SU-DHL-6 (cell line): ENCODE data around the gene SLC41A1.

Source experiments
- H2AFZ ChIP-seq: fragments of 200-600 bp; sonication (generic); 2 replicates; pipeline ENCODE4 v1.6.1; 2014; ENCODE audit warnings: low read depth, mild to moderate bottlenecking, moderate library complexity, mixed read lengths, antibody characterized with exemption, low read length; ENCODE audit not compliant: severe bottlenecking
- H3F3A ChIP-seq: fragments of 200-600 bp; shearing (Covaris generic); 2 replicates; pipeline ENCODE4 v1.6.0; 2016; ENCODE audit warnings: antibody characterized with exemption, mild to moderate bottlenecking; ENCODE audit not compliant: insufficient read depth
- H3K27ac ChIP-seq: fragments of 200-600 bp; sonication (generic); 2 replicates; pipeline ENCODE4 v1.5.1; 2016; ENCODE audit warnings: low read depth, mild to moderate bottlenecking, low read length, moderate library complexity, mixed read lengths
- H3K27me3 ChIP-seq: fragments of 200-600 bp; sonication (generic), shearing (Covaris generic); 2 replicates; pipeline ENCODE4 v1.6.0; 2014; ENCODE audit warnings: mild to moderate bottlenecking, low read length
- H3K36me3 ChIP-seq: fragments of 200-600 bp; sonication (generic); 2 replicates; pipeline ENCODE4 v1.6.1; 2014; ENCODE audit warnings: mild to moderate bottlenecking, low read length, mixed read lengths
- H3K4me2 ChIP-seq: fragments of 300-600, 200-600 bp; shearing (Covaris generic), sonication (generic); 2 replicates; pipeline ENCODE4 v1.6.0; 2014; ENCODE audit warnings: low read length, low read depth, mild to moderate bottlenecking; ENCODE audit not compliant: poor library complexity, severe bottlenecking
- H3K4me3 ChIP-seq: fragments of 200-600 bp; sonication (generic); 2 replicates; pipeline ENCODE4 v1.5.1; 2014; ENCODE audit warnings: antibody characterized with exemption, low read length, mild to moderate bottlenecking, mixed read lengths; ENCODE audit not compliant: insufficient read depth, poor library complexity, severe bottlenecking
- H3K79me2 ChIP-seq: fragments of 200-600 bp; sonication (generic); 2 replicates; pipeline ENCODE4 v1.6.1; 2014; ENCODE audit warnings: mild to moderate bottlenecking, low read length, moderate library complexity; ENCODE audit not compliant: insufficient read depth
- H3K9ac ChIP-seq: fragments of 200-600 bp; sonication (generic); 2 replicates; pipeline ENCODE4 v1.7.0; 2014; ENCODE audit warnings: mild to moderate bottlenecking, low read length
- H3K9me2 ChIP-seq: fragments of 200-600 bp; sonication (generic); replicated peaks from 2 replicates; pipeline ENCODE4 v1.6.1; 2014; ENCODE audit warnings: low read length; ENCODE audit not compliant: insufficient read depth
- H3K9me3 ChIP-seq: fragments of 200-600 bp; sonication (generic); 2 replicates; pipeline ENCODE4 v1.6.1; 2014; ENCODE audit warnings: low read length, mixed read lengths; ENCODE audit not compliant: insufficient read depth
- H4K20me1 ChIP-seq: fragments of 200-600 bp; sonication (generic); 2 replicates; pipeline ENCODE4 v1.6.1; 2014; ENCODE audit warnings: low read depth, mild to moderate bottlenecking, antibody characterized with exemption, low read length, moderate library complexity, mixed read lengths
- EZH2phosphoT487 ChIP-seq: fragments of 200-600 bp; sonication (generic), shearing (Covaris generic); conservative IDR thresholded peaks from 2 replicates; pipeline ENCODE4 v1.6.1; 2018; ENCODE audit warnings: mild to moderate bottlenecking, antibody characterized with exemption, low read length, moderate library complexity, mixed read lengths
- TF ChIP-seq, protein P1 (sequence below): fragments of 200-600 bp; sonication (generic); IDR thresholded peaks from one replicate; pipeline ENCODE4 v1.5.1; 2017; ENCODE audit warnings: antibody characterized with exemption, mild to moderate bottlenecking, low read length, moderate library complexity; ENCODE audit not compliant: insufficient read depth, poor library complexity, severe bottlenecking

SLC41A1 gene

DNA sequence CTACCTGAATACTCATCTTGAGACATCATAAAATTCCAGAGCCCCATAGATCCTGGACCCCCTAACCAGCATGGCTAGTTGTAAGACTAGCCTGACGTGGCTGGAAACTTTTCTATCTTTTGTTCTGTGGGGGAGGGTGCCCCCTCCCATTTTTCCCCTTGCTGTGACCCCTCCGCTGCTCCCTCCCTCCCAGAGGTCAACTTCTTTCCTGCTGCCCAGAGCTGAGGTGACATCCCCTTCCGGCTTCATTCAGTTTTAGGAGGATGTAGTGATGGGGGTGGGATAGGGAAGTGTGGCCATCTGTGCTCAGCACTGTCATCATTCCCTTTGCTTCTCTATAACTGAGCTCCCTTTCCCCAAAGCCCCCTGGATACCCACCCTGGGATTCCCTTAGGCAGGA, 4.4 kb upstream of the SLC41A1 start:
- Histone ChIP-seq H3K9me3 (no peaks in the 10 kb centered on the region), H3K27me3 (no peaks in the 10 kb centered on the region), H4K20me1 (no peaks in the 10 kb centered on the region), H3K27ac (no peak overlapping the region), H3F3A (0 out of 2 replicates have a peak, but pooled peaks cover 2% of the 10 kb centered on the region), H2AFZ (no peak overlapping the region), H3K9me2 (no peaks in the 10 kb centered on the region), H3K9ac (no peak overlapping the region), H3K4me3 (no peak overlapping the region), H3K79me2 (peaks cover 5% of the 10 kb centered on the region; the same call in 1 of the 2 replicates), H3K4me2 (no peak overlapping the region), H3K36me3 (no peaks in the 10 kb centered on the region)
- TF ChIP-seq, protein P1, sequence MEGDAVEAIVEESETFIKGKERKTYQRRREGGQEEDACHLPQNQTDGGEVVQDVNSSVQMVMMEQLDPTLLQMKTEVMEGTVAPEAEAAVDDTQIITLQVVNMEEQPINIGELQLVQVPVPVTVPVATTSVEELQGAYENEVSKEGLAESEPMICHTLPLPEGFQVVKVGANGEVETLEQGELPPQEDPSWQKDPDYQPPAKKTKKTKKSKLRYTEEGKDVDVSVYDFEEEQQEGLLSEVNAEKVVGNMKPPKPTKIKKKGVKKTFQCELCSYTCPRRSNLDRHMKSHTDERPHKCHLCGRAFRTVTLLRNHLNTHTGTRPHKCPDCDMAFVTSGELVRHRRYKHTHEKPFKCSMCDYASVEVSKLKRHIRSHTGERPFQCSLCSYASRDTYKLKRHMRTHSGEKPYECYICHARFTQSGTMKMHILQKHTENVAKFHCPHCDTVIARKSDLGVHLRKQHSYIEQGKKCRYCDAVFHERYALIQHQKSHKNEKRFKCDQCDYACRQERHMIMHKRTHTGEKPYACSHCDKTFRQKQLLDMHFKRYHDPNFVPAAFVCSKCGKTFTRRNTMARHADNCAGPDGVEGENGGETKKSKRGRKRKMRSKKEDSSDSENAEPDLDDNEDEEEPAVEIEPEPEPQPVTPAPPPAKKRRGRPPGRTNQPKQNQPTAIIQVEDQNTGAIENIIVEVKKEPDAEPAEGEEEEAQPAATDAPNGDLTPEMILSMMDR = no peak
- TF ChIP-seq EZH2phosphoT487 = no peak

DNA sequence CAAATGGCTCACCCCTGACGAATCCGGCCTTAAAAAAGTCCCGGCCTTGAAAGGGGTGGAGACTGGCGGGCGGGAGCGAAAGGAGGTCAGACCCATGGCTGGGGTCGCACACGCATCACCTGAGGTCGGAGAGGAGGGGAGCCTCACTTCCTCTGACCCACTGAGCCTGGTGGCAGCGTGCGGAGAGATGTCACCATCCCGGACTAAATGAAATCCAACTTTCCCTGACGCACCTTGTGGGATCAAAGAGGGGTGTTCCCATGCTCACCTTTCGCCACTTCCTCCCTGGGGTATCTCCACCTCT, 709 bp upstream of the SLC41A1 start:
- H3K36me3 ChIP-seq = no peaks in the 10 kb centered on the region
- peak overlapping the region; percentile 65 for H2AFZ ChIP-seq
- no peaks in the 10 kb centered on the region for H3K27me3 ChIP-seq
- H3K9me2 ChIP-seq = no peaks in the 10 kb centered on the region
- no peaks in the 10 kb centered on the region for H3K9me3 ChIP-seq
- peak overlapping the region; percentile 90 for H3K9ac ChIP-seq
- H3K79me2 ChIP-seq = peaks cover 31% of the 10 kb centered on the region; the same call in 1 of the 2 replicates
- no peak overlapping the region for H3K27ac ChIP-seq
- TF ChIP-seq, protein P1 = no peak
- TF ChIP-seq EZH2phosphoT487 = no peak
- no peaks in the 10 kb centered on the region for H4K20me1 ChIP-seq
- H3F3A ChIP-seq = no peaks in the 10 kb centered on the region
- peak overlapping the region; percentile 76 for H3K4me3 ChIP-seq
- peak overlapping the region; percentile 92 for H3K4me2 ChIP-seq

DNA sequence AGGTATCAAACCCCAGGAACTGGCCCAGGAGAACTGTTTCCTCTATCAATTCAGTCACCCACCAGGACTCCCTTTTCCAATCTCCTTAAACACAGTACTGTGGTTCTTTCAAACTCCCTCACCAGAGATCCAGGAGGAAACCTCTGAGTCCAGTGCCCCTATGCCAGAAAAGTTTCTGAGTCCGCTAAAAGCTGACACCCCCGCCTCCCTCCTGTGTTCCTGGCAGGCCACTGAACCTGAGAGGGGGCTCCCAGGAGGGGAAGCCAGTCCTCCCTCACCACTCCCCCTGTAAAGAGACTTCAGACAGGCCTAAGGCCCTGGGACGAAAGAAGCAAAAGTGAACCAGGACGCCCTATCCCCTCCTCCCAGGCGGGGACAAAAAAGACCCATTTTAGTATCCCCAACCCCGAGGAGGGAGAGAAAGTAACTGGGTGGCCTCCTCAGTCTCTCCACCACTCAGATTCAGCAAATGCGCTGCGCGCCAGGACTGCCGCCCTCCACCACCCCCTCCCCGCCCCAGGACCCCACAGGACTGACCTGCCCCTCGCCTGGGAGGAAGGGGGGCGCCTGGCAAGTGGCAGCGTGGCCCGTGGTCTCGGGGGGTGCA, 624 bp downstream of the SLC41A1 start:
- H2AFZ ChIP-seq = peak overlapping the region; percentile 65

More for the DNA sequence above, 624 bp downstream of the SLC41A1 start:
- Histone ChIP-seq H3K9me2 (no peaks in the 10 kb centered on the region), H3F3A (no peaks in the 10 kb centered on the region), H3K27me3 (no peaks in the 10 kb centered on the region), H3K36me3 (no peaks in the 10 kb centered on the region), H3K27ac (peak overlapping the region; percentile 49), H3K4me3 (peak overlapping the region; percentile 76), H3K9ac (peak overlapping the region; percentile 90), H3K9me3 (no peaks in the 10 kb centered on the region), H4K20me1 (no peaks in the 10 kb centered on the region), H3K4me2 (peak overlapping the region; percentile 92), H3K79me2 (peaks cover 39% of the 10 kb centered on the region)
- TF ChIP-seq, protein P1 = no peak
- TF ChIP-seq EZH2phosphoT487 = no peak
